Erythroblast (primary cell): Measurements from ENCODE around the gene SORCS1.

Experiments used
- GATA1 ChIP-seq: IDR thresholded peaks from 2 replicates; pipeline ENCODE4 v1.6.1; 2011; ENCODE audit warnings: low read depth, mild to moderate bottlenecking, control low read depth, low read length, moderate library complexity
- POLR2A ChIP-seq: IDR thresholded peaks from 2 replicates; pipeline ENCODE4 v1.6.1; 2011; ENCODE audit warnings: mild to moderate bottlenecking, low read length

DNA sequence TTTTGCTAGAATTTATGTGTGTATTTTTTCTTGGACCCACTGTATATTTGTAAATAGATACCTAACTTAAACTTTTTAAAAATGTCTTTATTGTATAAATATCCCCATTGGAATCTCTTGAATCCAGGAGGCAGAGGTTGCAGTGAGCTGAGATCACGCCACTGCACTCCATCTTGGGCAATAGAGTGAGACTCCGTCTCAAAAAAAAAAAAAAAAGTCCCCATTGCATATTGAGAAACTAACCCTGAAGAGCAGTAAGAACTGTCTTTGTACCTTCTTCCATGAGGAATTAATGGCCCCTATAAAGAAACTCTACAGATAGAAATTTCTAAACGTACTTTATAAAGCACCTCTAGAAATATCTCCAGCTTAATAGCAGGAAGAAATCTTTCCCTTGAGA is 504.0 kb downstream of the SORCS1 start:
- TF ChIP-seq POLR2A = no peak
- no peak for TF ChIP-seq GATA1
